ENCODE results near the gene ENOX2.

DNA sequence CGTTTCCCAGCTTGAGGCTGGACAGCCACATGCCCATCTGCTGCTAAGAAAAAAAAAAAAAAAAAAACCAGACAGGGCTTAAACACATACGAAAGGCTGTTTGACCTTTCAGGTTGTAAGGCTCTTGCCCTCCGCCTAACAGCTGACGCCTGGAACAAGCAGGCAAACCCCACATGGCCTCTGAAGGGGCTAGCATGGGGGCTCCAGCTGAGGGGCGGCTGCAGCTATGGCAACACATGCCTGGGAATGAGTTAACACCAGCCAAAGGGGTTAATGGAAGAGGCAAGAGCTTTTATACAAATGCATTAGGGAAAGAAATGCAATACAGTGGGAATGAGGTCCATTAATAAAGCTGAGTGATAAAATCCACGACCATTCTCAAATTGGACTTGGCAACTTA is 183.6 kb downstream of the ENOX2 start:
- TF ChIP-seq, protein P1, sequence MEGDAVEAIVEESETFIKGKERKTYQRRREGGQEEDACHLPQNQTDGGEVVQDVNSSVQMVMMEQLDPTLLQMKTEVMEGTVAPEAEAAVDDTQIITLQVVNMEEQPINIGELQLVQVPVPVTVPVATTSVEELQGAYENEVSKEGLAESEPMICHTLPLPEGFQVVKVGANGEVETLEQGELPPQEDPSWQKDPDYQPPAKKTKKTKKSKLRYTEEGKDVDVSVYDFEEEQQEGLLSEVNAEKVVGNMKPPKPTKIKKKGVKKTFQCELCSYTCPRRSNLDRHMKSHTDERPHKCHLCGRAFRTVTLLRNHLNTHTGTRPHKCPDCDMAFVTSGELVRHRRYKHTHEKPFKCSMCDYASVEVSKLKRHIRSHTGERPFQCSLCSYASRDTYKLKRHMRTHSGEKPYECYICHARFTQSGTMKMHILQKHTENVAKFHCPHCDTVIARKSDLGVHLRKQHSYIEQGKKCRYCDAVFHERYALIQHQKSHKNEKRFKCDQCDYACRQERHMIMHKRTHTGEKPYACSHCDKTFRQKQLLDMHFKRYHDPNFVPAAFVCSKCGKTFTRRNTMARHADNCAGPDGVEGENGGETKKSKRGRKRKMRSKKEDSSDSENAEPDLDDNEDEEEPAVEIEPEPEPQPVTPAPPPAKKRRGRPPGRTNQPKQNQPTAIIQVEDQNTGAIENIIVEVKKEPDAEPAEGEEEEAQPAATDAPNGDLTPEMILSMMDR (conservative IDR thresholded peaks at IDR 0.05 in 1 of 2, IDR thresholded peaks at IDR 0.05 in 1 of 2; ENCODE audit: low read depth in 1 of 2, low read length in 2 of 2) = no peak
- no peak for TF ChIP-seq EZH2 (IDR thresholded peaks at IDR 0.05; ENCODE audit: low read length, missing control alignments)

Data from fibroblast of lung (primary cell).